ENCODE results near the gene HOXA9.

The HOXA9 gene

DNA sequence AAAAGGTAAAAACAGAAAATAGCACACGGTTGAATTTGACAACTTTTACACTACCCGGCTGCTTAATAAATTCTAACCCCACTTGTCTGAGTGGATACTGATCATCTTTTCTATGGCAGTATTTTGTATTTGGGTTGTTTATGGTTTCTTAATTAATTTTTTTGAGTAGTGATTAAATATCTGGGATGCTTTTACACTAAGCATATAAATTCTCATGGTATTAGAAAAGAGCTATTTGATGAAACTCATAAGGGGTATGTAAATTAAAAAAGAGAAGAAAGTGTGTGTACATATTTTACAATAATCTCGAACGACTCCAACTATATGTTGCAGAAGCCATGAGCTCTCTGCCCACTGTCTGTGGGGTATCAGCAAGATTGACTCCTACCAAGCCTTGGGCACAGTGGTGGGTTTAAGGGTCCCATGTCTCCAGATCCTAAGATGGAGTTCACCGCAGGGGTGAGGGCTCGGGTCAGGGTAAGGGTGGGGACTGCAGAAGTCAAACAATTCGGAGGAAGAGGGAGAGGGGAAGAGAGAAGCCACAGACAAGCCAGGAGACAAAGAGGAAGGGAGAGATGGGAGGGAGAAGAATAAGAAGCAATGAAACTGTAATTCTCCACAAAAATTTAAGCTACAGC, 42.1 kb upstream of the HOXA9 start:
- Histone ChIP-seq H3K4me1 (ENCODE audit: insufficient read depth, low read length) (no peaks in the 10 kb centered on the region), H3K9ac (ENCODE audit: low read depth, low read length) (no peak overlapping the region), H3K4me3 (ENCODE audit: low read length) (no peak overlapping the region), H3K27me3 (ENCODE audit: insufficient read depth, low read length) (peaks cover 100% of the 10 kb centered on the region), H3K27ac (ENCODE audit: low read length) (no peak overlapping the region), H3K36me3 (ENCODE audit: insufficient read depth, low read depth, low read length) (no peaks in the 10 kb centered on the region), H3K9me3 (ENCODE audit: insufficient read depth, low read depth, low read length) (peaks cover 11% of the 10 kb centered on the region; the same call in 1 of the 2 replicates)

GRCh38 chr7:27205325-27206280, 40.3 kb upstream of the HOXA9 start:
- Histone ChIP-seq H3K4me3 (ENCODE audit: low read length) (no peak overlapping the region), H3K4me1 (ENCODE audit: insufficient read depth, low read length) (no peaks in the 10 kb centered on the region), H3K27ac (ENCODE audit: low read length) (no peak overlapping the region), H3K9me3 (ENCODE audit: insufficient read depth, low read depth, low read length) (peaks cover 13% of the 10 kb centered on the region; the same call in 1 of the 2 replicates), H3K9ac (ENCODE audit: low read depth, low read length) (no peak overlapping the region), H3K27me3 (ENCODE audit: insufficient read depth, low read length) (peaks cover 100% of the 10 kb centered on the region), H3K36me3 (ENCODE audit: insufficient read depth, low read depth, low read length) (no peaks in the 10 kb centered on the region)

GRCh38 chr7:27204851-27205322, 39.5 kb upstream of the HOXA9 start:
- no peak overlapping the region for H3K27ac ChIP-seq (ENCODE audit: low read length)
- no peaks in the 10 kb centered on the region for H3K4me1 ChIP-seq (ENCODE audit: insufficient read depth, low read length)
- H3K9ac ChIP-seq (ENCODE audit: low read depth, low read length) = no peak overlapping the region
- peaks cover 13% of the 10 kb centered on the region; the same call in 1 of the 2 replicates for H3K9me3 ChIP-seq (ENCODE audit: insufficient read depth, low read depth, low read length)
- H3K36me3 ChIP-seq (ENCODE audit: insufficient read depth, low read depth, low read length) = no peaks in the 10 kb centered on the region
- peaks cover 100% of the 10 kb centered on the region for H3K27me3 ChIP-seq (ENCODE audit: insufficient read depth, low read length)
- H3K4me3 ChIP-seq (ENCODE audit: low read length) = no peak overlapping the region

DNA sequence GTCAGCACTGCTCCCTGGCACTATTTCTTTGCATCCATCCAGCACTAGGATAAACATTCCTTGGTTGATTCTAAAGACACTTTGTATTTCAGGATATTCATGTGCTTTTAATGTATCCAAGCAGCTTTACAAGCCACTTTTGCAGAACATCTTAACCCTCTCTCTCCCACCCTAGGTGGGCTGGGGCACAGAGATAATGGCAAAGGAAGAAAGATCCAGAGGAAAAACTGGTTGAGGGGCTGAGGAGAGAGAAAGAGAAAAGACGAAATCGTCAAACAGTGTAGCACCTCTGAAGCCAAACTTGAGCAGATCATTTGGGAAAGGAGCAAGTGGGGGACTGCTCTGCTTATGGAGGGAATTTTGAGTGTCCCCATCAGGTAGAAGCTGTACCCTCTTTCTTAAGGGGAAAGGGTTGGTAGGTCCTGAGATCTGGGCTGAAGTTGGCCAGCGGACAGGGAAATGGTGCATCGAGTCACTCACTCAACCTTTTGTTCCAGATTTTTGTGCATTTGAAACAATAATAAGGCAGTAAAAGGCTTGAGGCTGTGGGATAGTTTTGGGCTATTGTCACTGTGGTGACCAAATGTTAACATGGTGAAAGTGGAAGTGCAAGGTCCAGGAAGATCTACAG, 38.7 kb upstream of the HOXA9 start:
- no peaks in the 10 kb centered on the region for H3K4me1 ChIP-seq (ENCODE audit: insufficient read depth, low read length)
- H3K9me3 ChIP-seq (ENCODE audit: insufficient read depth, low read depth, low read length) = peaks cover 13% of the 10 kb centered on the region; the same call in 1 of the 2 replicates
- peaks cover 99% of the 10 kb centered on the region for H3K27me3 ChIP-seq (ENCODE audit: insufficient read depth, low read length)
- no peak overlapping the region for H3K9ac ChIP-seq (ENCODE audit: low read depth, low read length)
- H3K4me3 ChIP-seq (ENCODE audit: low read length) = no peak overlapping the region
- no peak overlapping the region for H3K27ac ChIP-seq (ENCODE audit: low read length)
- H3K36me3 ChIP-seq (ENCODE audit: insufficient read depth, low read depth, low read length) = no peaks in the 10 kb centered on the region

GRCh38 chr7:27203365-27203953, 38.1 kb upstream of the HOXA9 start:
- H3K27ac ChIP-seq (ENCODE audit: low read length) = no peak overlapping the region
- H3K4me3 ChIP-seq (ENCODE audit: low read length) = no peak overlapping the region
- H3K4me1 ChIP-seq (ENCODE audit: insufficient read depth, low read length) = no peaks in the 10 kb centered on the region
- no peak overlapping the region for H3K9ac ChIP-seq (ENCODE audit: low read depth, low read length)
- H3K27me3 ChIP-seq (ENCODE audit: insufficient read depth, low read length) = peaks cover 99% of the 10 kb centered on the region
- H3K36me3 ChIP-seq (ENCODE audit: insufficient read depth, low read depth, low read length) = no peaks in the 10 kb centered on the region
- peaks cover 13% of the 10 kb centered on the region; the same call in 1 of the 2 replicates for H3K9me3 ChIP-seq (ENCODE audit: insufficient read depth, low read depth, low read length)

DNA sequence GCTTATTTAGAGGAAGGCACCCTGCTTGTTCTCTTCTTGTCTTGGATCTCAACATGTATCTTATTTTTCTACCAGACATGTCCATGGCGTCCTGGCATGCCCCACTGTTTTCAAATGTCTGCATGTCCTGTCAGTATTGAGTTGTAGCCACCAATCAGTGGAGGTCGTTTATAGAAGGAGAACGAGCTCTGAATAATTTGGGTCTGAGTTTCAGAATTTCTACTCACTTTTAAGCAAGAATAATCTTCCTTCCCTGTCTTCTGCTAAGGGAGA, 37.5 kb upstream of the HOXA9 start:
- H3K4me3 ChIP-seq (ENCODE audit: low read length) = no peak overlapping the region
- peaks cover 99% of the 10 kb centered on the region for H3K27me3 ChIP-seq (ENCODE audit: insufficient read depth, low read length)
- peaks cover 15% of the 10 kb centered on the region; the same call in 1 of the 2 replicates for H3K9me3 ChIP-seq (ENCODE audit: insufficient read depth, low read depth, low read length)
- no peaks in the 10 kb centered on the region for H3K4me1 ChIP-seq (ENCODE audit: insufficient read depth, low read length)
- no peak overlapping the region for H3K27ac ChIP-seq (ENCODE audit: low read length)
- no peak overlapping the region for H3K9ac ChIP-seq (ENCODE audit: low read depth, low read length)
- H3K36me3 ChIP-seq (ENCODE audit: insufficient read depth, low read depth, low read length) = no peaks in the 10 kb centered on the region

GRCh38 chr7:27202018-27202861, 36.9 kb upstream of the HOXA9 start:
- Histone ChIP-seq H3K27ac (ENCODE audit: low read length) (no peak overlapping the region), H3K27me3 (ENCODE audit: insufficient read depth, low read length) (peaks cover 99% of the 10 kb centered on the region)

GRCh38 chr7:27201580-27202017, 36.3 kb upstream of the HOXA9 start:
- Histone ChIP-seq H3K4me3 (ENCODE audit: low read length) (no peak overlapping the region), H3K27me3 (ENCODE audit: insufficient read depth, low read length) (peaks cover 99% of the 10 kb centered on the region), H3K9ac (ENCODE audit: low read depth, low read length) (no peak overlapping the region), H3K4me1 (ENCODE audit: insufficient read depth, low read length) (no peaks in the 10 kb centered on the region), H3K27ac (ENCODE audit: low read length) (no peak overlapping the region), H3K36me3 (ENCODE audit: insufficient read depth, low read depth, low read length) (no peaks in the 10 kb centered on the region), H3K9me3 (ENCODE audit: insufficient read depth, low read depth, low read length) (peaks cover 15% of the 10 kb centered on the region; the same call in 1 of the 2 replicates)

More at GRCh38 chr7:27202018-27202861, 36.9 kb upstream of the HOXA9 start:
- peaks cover 15% of the 10 kb centered on the region; the same call in 1 of the 2 replicates for H3K9me3 ChIP-seq (ENCODE audit: insufficient read depth, low read depth, low read length)
- H3K4me3 ChIP-seq (ENCODE audit: low read length) = no peak overlapping the region
- H3K4me1 ChIP-seq (ENCODE audit: insufficient read depth, low read length) = no peaks in the 10 kb centered on the region
- H3K36me3 ChIP-seq (ENCODE audit: insufficient read depth, low read depth, low read length) = no peaks in the 10 kb centered on the region
- H3K9ac ChIP-seq (ENCODE audit: low read depth, low read length) = no peak overlapping the region

DNA sequence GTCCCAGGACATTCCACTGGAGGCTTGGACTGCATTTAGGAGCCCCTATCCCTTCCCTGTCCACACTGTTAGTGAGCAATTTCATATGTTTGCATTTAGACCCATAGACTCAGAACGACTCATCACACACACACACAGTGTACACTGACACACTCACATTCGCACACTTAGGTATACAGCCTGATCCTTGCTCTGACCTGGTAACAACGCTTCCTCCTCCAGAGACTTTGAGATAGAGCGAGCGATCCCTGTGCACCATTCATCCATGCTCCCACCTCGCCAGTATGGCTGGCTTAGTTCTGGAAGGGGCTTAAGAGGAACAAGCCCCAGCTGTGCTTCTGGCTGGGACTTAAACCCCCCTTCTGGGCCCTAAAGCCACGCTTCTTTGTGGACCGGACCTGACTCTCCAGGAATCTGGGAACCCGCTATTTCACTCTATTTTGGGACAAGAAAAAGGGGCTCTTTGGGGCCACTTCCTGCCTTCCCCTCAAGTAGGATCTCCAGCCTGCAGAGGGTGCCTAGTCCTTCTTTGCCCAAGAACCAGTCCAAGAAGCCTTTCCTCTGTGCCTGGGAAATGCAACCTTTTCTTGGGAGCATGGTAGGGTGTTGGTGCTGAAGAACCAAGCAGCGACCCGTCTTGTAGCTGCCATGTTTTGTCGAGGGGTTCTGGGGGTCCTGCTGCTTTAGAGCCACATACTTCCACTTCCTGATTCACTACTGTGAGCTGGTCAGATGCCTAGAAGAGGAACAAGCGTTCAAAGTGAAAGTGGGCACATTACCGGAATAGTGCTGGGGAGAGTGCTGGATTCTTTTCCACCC, 35.6 kb upstream of the HOXA9 start:
- no peaks in the 10 kb centered on the region for H3K36me3 ChIP-seq (ENCODE audit: insufficient read depth, low read depth, low read length)
- H3K9ac ChIP-seq (ENCODE audit: low read depth, low read length) = no peak overlapping the region
- H3K9me3 ChIP-seq (ENCODE audit: insufficient read depth, low read depth, low read length) = peaks cover 15% of the 10 kb centered on the region; the same call in 1 of the 2 replicates
- no peaks in the 10 kb centered on the region for H3K4me1 ChIP-seq (ENCODE audit: insufficient read depth, low read length)
- H3K4me3 ChIP-seq (ENCODE audit: low read length) = no peak overlapping the region
- no peak overlapping the region for H3K27ac ChIP-seq (ENCODE audit: low read length)
- peaks cover 99% of the 10 kb centered on the region for H3K27me3 ChIP-seq (ENCODE audit: insufficient read depth, low read length)

Measured in iPS-20b (cell line).